ENCODE measurements around the gene RABGGTA.

RABGGTA gene

DNA sequence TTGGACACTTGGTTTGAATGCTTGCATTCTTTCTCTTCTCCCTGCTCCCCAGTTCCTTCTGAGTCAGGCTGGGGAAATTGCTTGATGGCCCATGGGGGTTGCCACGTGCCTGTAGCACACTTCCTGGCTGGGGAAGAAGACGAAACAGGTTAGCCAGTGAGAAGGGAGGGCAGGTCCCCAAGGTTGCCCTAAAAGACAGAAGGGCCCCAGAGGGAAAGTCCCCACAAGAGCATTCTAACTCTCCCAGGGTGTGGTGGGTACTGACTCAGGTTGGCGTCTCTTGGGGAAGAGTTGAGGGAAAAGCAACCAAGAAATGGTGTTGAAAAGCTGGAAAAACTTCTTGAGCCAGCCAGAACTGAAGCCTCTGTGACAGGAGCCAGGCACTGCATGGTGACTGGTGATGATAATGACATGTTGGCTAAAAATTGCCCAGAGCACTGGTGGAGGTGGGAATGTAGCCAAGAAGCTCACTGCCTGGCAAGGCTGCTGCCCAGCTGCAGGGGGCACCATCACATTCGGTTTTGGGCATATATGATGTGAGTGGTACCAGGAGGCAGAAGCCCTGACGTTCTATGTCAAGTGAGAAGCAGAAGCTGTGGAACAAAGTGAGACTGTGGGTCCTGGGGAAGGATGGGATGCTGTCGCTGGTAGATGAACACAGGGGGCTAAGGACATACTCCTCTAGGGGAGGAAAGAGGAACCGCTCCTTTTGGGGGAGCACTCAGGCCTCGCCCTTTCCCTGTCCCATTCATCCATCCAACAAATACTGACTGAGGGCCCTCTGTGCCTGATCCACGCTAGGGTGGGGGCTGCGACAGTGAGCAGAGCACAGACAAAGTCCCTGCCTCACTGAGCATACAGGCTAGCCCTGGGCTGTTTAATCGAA is 8.1 kb upstream of the RABGGTA start:
- no peak for DNase-seq (ENCODE audit: low read depth)

DNA sequence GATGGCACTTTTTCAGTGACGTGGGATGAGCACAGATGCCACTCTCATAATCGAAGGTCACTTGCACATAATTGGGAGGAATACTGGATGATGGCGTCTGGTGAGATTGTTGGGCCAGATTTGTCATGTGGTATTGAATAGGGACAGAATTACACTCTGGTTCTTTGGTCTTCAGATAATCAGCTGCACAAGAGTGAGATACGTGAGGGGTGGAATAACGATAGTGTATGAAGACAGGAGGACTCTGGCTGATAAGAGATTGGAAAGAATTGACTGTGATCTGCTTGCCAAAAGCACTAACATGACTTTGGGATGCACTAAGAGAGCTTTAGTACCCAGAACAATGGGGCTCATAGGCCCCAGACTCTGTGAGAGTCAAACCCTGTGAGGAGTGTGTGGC is 7.0 kb upstream of the RABGGTA start:
- no peak for DNase-seq (ENCODE audit: low read depth)

DNA sequence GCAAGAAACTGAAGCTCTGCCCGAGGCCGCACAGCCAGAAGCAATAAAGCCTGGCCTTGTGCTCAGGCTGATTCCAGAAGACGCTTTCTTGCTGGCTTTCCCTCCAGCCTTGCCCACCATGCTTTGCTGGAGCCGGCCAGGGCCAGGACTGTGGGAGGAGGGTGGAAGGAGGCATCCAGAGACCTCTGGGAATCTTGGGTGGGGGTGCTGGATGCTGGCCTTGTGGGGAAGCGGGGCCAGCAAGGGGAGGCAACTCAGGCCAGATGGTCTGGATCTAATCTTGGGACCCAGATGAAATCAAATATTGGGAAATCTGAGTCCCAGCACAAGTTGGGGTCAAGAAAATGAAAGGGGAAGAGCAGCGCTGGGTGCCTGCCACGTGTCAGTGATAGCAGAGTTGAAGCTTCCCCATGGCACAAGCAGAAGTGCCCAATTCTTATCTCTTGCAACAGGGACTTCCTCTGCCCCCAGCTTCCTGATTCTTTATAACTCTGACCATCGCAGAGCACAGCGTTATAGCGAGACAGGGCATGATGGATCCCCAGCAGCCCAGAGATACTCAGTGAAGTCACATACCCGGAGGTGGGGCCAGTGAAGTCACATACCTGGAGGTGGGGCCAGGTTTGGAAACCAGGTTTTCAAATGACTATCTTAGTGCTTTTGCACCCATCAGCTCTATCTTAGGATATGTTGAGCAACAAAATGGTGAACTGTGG is 6.4 kb upstream of the RABGGTA start:
- DNase-seq (ENCODE audit: low read depth), result no peak

DNA sequence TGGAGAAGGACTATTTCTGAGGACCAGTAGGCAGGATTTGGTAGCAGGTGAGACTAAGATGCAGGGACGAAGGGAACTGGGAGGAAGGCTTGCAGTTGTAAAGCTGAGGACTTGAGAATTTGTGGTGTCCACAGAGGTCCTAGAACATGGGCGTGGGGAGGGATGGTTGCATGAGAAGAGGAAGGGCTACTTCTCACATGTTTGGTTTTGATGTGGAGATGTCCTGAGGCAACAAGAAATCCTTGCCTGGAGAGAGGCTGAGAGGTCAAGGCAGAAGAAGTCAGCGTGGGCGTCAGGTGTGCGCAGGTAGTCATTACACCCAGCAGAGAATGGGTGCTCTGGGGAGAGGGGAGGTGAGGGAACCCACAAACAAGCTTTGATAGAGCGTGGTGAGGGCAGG is 5.7 kb upstream of the RABGGTA start:
- no peak for DNase-seq (ENCODE audit: low read depth)

DNA sequence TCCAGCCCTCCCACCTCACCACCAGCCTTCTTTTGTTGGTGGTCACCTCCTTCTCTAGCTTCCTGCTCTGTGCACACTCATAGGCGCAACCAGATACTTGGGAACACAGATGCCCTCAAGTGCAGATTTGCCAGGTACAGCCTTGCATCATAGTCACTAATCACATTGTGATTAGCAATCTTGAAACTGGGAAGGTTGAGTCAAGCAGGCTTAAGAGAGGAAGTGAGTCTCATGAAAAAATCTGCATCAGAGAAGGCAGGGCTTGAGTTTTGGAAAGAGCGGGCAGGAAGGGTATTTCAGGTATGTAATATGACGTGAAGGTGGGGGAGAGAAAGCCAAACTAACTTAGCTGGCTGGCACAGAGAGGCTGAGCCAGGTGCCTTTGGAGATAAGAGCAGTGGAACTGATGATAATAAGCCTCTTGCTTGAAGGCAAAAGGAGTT is 2.7 kb upstream of the RABGGTA start:
- DNase-seq (ENCODE audit: low read depth), result no peak

DNA sequence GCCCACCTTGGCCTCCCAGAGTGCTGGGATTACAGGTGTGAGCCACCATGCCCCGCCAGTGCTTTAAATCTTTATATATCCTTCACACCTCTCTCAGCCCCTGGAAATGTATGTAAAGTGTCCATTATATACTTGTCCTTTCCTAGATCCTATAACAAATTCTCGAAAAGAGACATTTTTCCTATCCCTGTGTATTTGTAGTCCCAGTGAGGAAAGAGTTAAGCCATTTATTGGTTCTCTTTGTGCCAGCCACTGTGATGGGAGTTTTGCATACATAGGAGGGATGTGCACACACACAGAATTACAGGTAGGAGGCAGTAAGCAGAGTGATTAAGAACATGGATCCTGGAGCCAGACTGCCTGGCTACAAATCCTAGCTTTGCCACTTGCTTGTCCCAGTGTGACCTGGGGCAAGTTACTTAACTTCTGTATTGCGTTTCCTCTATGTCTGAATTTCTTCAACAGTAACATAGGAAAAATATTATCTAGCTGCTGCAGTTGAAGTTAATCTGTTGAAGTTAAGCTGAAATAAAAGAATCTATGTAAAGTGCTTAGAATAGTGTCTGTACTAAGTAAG is 2.1 kb upstream of the RABGGTA start:
- DNase-seq (ENCODE audit: low read depth), result no peak

DNA sequence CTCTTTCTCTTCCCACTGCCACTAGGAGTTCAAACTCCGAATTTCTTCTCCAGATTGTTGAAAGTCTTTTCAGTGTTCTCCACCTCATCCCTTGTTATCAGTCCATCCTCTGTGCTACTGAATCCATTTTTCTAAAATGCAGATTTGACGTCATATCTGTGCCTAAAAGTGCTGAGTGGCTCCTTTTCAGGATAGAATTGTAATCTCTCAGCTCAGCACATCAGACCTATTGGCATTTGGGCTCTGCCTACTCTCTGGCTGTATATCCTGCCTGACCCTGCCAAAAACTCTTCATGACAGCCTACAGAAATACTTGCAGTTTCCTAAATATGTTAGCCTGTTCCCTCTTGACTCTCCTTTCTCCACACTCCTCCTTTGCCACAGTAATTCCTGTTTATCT is 1.1 kb upstream of the RABGGTA start:
- no peak for DNase-seq (ENCODE audit: low read depth)

DNA sequence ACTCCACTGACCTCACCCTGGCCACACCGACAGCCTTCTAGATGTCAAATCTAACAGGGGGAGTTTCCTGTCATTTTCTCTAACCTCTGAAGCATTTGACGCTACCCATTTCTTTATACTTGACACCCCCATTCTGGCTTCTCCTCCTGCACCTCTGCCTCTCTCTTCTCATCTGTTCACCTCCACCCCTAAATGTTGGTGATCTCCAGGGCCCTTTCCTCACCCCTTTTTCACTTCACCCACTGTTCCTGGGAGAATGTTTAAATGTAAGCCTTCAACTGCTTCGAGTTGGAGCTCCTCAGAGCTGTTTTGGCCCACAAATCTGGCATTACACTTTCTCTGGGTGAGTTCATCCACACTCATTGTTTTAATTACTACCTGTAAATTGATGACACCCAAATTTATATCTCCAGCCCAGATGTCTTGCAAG is 452 bp upstream of the RABGGTA start:
- no peak for DNase-seq (ENCODE audit: low read depth)

DNA sequence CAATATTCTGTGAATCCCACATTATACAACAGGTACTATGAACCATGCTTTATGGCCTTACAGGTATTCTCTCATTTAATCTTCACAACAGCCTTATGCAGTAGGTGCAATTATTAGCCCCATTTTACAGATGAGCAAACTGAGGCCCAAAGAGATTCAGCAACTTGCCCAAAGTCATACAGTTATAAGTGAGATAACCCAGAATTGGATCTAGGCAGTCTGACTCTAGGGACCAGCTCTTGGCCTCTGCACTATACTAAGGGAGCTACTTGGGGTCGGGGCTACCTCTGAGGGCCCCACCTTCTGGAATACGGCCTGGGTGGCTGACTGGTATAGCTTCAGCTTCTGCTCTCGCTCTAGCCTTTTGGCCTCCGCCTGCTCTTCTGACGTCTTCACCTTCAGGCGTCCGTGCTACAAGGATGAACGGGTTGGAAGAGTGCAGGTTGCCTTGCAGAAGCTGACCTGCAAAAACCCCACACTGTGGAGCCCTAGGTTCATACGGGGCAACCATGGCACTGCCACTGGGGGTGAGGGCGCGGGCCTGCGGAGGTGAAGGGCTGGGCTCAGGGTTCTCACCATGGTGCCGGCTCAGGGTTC is 762 bp downstream of the RABGGTA start:
- DNase-seq (ENCODE audit: low read depth), result no peak

DNA sequence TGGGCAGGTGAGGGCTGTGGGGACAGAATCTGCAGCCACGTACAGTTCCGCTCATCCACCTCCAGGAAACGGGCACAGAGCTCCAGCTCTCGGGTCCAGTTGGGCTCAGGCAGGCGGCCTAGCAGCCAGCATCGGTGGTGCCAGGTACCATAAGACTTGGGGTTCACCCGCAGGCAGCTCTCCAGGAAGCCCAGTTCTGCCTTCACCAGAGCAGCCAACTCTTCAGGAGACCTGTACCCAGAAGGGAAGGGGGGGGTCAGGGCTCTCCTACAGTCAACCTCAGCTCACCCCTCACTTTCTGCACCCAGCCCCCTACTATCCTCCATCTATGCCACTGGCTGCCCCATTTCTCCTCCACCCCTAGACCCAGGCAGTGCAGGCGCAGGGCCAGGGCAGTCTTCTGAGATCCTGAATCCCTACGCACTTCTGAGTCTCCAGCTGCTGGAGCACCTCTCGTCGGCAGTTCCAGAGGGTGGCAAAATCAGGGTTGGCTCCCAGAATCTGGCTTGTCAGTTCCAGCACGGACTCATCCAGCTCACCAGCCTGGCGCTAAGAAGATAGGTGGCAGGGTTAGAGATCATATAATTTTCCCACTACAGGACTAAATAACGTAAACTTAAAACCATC is 1.4 kb downstream of the RABGGTA start:
- no peak for DNase-seq (ENCODE audit: low read depth)

DNA sequence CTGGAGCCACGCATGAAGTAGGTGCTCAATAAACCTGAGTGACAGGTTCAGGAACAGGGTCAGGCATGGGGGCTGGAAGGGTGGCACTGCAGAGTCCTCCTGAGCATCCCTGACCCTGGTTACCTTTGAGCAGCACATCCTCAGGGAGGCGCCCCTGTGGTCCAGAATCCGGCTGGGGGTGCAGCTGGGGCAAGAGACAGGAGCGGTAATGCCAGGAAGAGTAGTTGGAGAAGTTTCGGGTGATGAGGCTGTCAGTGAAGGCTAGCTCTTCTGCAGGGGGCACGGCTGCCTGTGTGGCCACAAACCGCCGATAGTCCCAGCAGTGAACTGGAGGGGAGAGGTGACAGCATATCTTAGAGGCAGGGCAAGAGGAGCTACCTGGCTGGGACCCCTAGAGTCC is 2.0 kb downstream of the RABGGTA start:
- no peak for DNase-seq (ENCODE audit: low read depth)

DNA sequence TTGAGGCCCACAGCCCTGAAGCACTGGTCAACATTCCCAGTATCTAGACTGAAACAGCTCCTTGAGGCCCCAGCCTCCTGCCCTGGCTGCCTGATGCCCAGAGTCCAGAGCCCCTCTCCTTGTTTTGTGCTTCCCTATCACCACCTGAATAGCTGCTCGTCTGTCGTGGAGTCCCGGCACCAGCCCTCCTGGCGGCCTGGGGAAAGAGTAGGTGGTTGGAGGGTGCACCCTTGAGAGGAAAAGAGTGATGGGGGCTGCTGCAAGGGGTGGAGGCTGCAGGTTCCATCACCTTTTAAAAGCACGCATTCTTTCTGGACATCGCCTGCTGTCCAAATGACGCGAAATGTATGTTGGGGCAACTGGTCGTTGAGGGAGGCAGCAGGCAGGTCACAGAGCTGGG is 3.2 kb downstream of the RABGGTA start:
- no peak for DNase-seq (ENCODE audit: low read depth)

DNA sequence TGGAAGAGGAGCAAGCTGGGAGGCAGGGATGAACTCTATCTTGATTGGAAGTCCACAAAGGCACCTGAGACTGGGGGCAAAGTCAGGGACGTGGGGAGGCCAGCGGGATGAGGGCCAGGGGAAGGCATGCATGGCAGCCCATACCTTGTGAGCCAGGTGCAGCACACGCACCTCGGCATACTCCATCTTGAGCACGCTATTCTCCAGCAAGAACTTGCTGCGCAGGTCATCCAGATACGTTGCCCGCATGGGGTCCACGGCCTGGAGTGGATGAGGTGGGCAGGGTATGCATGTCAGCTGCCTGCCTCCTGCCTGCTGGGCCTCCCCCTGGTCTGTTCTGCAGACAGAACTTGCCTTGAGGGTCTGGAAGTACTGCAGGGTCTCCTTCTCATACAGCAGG is 3.9 kb downstream of the RABGGTA start:
- DNase-seq (ENCODE audit: low read depth), result no peak

DNA sequence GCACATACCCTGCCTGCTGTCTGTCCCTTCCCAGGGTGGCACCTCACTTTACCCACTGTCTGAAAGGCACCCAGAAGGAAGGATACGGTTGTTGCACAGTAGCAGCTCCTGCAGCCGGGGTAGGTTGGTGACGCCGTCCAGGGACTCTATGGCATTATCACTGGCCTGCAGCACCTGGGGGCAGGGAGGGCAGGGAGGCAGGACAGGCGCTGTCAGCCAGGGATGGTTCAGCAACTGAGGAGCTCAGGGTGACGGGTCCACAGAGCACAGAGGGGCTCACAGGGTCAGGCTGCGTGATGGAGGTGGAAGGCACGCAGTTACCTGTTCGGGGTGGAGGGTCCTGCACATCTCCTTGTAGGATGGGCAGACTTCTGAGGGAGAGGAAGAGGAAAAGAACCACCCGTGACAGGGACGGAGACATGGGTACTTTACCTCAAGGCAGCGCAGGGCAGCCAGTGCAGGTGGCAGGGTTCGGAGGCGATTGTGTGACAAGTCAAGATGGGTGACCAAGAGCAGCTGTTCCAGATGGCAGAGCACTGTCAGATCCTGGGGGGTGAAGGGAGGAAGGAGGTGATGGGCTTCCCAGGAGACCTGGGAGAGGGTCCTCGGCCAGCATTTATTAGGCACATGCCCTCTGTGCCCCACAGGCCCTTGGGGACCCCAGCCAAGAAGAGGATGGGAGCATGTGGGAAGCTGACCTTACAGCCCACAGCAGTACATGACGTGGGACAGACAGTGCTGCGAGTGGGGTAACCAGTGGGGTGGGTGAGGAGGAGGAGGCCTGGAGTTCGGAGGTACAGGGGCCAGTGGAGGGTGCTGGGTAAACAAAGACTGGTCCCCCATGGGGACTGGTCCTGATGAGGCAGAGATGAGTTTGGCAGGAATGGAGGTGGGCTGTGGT is 4.8 kb downstream of the RABGGTA start:
- DNase-seq (ENCODE audit: low read depth), result no peak

DNA sequence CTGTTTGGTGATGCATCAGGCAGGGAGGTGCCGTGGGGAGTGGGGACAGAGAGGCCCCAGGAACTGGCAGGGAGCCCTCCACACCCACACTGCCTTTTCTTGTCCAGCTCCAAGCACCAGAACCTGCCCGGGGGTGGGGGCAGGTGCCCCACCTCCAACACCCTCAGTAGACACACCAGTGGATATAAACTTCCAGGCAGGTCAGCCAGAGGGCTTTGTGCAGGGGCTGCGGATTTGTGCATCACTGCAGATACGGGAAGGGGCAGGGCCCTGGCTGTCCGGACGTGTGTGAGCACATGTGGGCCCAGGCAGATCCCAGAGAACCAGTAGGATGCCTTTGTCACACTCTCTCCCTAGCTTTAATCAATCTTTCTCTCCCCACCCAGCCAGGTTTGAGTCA is 7.1 kb downstream of the RABGGTA start:
- DNase-seq (ENCODE audit: low read depth), result no peak

DNA sequence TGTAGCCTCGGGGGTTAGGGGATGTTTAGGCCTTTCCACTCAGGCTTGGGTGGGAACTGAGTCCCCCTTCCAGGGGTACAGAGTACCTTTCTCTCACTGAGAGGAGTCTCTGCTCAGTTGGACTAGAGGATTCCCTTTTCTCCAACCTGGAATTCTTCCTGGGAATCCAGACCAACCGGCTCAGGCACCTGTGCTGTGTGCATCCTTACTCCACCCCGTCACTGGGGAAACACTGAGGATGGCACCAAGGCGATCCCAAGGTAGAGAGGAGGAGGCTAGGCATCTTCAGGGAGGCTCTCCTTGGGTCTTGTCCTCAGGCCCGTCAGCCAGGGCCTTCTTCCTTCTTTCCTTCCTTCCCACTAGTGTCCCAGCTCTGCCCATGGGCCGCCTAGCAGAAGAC is 7.5 kb downstream of the RABGGTA start:
- DNase-seq (ENCODE audit: low read depth), result no peak

DNA sequence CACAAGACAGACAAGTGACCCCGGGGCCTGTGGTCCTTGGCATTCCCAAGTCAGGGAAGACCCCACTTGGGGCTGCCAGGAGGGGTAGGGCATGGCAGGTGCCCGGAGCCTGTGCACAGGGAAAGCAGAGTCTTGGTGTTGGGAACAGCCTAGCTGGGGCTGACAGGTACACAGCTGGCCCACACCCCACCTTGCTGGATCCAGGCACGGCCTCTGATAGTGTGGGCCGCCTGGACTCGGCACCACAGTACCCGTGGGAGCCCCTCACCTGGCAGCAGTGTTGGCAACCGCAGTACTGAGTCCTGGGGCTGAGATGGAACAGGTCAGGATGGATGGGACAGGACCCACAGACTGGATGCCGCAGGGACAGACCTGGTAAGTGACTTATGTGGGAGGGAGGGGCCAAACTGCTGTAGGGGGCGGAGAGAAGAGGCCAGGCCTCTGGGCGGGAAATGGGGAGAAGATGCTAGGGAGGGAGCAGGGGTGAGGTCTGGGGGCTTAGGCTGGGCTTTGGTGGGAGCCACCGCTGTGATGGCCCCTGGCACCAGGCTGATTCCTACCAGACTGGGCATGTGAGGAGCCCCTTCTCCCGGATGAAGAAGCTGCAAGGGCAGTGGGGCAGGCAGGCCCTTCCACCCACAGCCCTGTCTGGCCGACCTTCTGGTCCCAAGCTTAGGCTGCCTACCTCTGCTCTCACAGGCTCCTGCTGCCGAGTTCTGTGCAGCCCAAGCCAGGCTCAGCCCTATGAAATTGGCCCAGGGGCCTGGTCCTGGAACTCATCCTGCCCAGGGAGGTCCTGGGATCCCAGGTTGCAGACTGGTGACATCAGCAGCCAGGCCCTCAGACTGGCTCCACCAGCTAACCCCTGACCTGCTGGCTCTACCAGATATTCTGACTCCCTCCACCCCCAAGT is 8.3 kb downstream of the RABGGTA start, which contains the start of gene TGM1:
Gene TGM1 (minus strand): TSS at position 357 of the 913 bp plus-strand sequence. CDS start 825 bp downstream, outside the sequence.
- DNase-seq (ENCODE audit: low read depth), result no peak

DNA sequence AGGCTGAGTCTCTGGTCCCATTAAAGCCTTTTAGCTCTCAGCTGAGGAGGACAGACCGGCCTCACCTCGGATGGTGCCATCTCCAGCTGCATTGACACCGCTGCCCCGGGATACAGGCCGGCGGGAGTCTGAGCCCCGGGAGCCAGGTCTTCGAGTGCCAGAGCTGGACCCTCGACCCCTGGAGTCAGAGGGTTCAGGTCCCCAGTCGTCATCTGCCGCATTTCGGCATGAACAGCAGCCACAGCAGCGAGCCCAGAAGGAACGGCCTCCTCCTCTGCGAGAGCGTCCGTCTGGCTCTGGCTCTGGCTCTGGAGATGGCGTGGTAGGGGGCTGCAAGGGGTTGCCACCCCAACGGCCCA is 9.4 kb downstream of the RABGGTA start:
- DNase-seq (ENCODE audit: low read depth), result no peak

DNA sequence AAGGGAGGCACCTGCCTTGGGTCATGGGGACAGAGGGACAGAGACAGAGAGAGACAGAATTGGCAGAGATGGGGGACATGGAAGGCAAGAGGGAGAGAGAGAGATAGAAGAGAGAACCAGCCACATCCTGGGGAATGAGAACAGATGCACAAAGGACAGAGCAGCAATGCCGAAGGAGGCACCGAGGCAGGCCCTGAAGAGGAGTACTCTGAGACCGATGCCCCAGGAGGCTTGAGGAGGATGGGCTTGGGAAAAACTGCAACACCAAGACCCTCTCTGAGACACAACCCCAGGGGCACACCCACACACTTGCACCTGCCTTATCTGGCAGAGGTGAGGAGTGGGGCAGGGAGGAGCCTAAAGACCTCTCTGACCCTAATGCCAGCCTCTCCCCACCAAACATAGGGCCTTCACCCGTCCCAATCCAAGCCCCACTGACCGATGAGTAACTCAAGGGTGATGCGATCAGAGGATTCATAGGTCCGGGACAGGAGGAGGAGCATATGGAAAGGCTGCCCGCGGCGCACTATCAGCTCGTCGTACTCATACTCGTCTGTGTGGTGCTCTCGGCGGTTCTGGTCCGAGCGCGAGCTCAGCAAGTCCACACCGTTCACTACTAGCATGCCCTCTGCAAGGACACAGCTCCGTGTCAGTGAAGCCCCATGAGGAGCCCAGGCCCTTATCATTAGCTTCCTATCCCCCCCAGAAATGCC is 10.0 kb downstream of the RABGGTA start:
- no peak for DNase-seq (ENCODE audit: low read depth)

Measured in stimulated activated CD8-positive, alpha-beta memory T cell treated with anti-CD3 and anti-CD28 coated beads, Interleukin-12 subunit alpha, Interleukin-12 subunit beta, amount 100 ng/mL, for 1 hour (primary cell).